RWPE1 (cell line): ENCODE results near the gene KCNIP3.

Experiments used
- CTCF ChIA-PET: fragments of 350-600 bp; sonication (Branson Sonifier 250); formaldehyde crosslinking; extraction: SDS; loops from one replicate; lab custom pipeline; 2021; lab: Yijun Ruan, JAX
- POLR2A ChIA-PET: fragments of 400-600 bp; formaldehyde crosslinking; extraction: SDS; loops from one replicate; lab custom pipeline; 2020; ENCODE audit warnings: antibody characterized with exemption; ENCODE audit not compliant: low non-redundant PET; lab: Yijun Ruan, JAX
- DNase-seq: peaks from one replicate; pipeline ENCODE4 v3.0.0; 2012; ENCODE audit warnings: low spot score
- H3K27ac ChIP-seq: fragments of 450-650 bp; 2 replicates; pipeline ENCODE4 v1.5.1; 2017
- CTCF ChIP-seq: fragments of 450-650 bp; conservative IDR thresholded peaks from 2 replicates; pipeline ENCODE4 v1.5.1; 2017; ENCODE audit warnings: low read depth, mild to moderate bottlenecking

The KCNIP3 gene

GRCh38 chr2:95303191-95303919, 6.2 kb downstream of the KCNIP3 start:
- ChIA-PET POLR2A (no interaction called here), CTCF (interaction anchor here (1.1 kb wide), 1 partner anchor 72 kb away, joined by 3 read pairs; no protein-coding TSS in a partner anchor)
- no peak overlapping the region for H3K27ac ChIP-seq
- no peak for DNase-seq
- no peak for TF ChIP-seq CTCF

- no peak for TF ChIP-seq CTCF
- POLR2A ChIA-PET = interaction anchor here (1.0 kb wide), 1 partner anchor 28 kb away, joined by 3 read pairs; no protein-coding TSS in a partner anchor
- CTCF ChIA-PET = interaction anchor here (0.6 to 1.3 kb wide), 3 partner anchors 65 to 178 kb away, joined by 3 to 4 read pairs (median 3); no protein-coding TSS in a partner anchor
- no peak for DNase-seq
- peak overlapping the region; percentile 81 for H3K27ac ChIP-seq
Observed at GRCh38 chr2:95305380-95306061, 8.4 kb downstream of the KCNIP3 start.

DNA sequence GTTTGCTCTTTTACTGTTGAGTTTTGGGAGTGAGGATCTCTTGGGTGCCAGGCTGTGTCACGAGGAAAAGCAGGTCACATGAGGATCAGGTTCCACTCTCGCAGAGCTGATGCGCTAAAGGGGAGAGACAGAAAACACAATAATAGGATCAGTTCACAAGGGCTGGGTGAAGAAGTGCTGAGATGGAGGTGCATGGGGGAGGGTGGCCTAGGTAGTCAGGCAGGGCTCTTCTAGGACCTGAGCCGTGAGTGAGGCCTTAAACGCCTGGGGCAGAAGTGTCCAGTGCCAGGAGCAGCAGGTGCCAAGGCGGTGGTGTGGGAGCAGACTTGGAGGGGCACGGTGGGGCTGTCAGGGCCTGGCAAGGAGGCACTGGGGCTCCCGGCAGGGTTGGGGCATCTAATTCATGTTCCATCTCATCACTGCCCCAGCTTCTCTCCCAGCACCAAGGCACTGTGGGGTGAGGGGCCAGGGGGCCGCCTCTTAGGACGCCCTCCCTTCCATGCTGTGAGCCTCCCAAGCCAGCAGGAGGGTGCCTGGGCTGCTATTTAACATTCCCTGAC, 9.3 kb downstream of the KCNIP3 start:
- ChIA-PET POLR2A (no interaction called here), CTCF (interaction anchor here (0.6 to 1.3 kb wide), 2 partner anchors 66 to 178 kb away, joined by 3 read pairs; no protein-coding TSS in a partner anchor)
- TF ChIP-seq CTCF = no peak
- no peak for DNase-seq
- peak overlapping the region; percentile 81 for H3K27ac ChIP-seq

DNA sequence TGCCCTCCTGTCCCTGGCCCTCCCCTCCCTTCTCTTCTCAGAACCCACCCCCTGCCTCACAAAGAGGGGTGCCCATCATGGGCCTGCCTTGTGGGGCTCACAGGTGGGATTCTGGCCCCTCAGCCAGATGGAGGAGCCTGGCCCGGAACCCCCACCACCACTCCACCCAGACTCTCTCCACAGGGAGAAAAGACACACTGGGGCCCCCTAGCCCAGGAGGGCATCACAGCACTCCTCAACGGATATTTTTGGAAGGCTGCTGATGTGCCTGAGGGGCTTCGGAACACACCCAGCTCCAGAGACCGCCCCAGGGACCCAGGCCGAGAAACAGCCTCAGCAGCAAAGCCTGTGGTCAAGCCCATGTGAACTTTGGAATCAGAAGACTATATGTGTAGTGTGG, 9.9 kb downstream of the KCNIP3 start:
- CTCF ChIA-PET = interaction anchor here (1.0 kb wide), 1 partner anchor 76 kb away, joined by 3 read pairs; no protein-coding TSS in a partner anchor
- DNase-seq = no peak
- H3K27ac ChIP-seq = peak overlapping the region; percentile 81
- TF ChIP-seq CTCF = no peak
- POLR2A ChIA-PET = no interaction called here

DNA sequence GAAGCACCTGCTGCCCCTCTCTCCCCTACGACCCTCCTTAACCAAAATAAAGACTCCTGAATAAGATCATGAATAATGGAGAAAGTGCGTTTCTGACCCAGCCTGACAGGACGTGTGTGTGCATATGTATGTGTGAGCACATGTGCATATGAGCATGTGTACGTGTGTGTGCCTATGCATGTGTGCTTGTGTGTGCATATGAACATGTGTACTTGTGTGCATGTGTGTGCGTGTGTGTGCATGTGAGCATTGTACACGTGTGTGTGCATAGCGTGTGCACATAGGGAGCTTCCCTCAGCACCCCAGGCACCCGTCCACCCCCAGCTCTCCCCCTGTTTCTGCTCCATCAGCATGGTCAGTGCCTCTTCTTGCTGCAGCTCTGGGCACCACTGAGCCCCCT, 10.7 kb downstream of the KCNIP3 start:
- TF ChIP-seq CTCF = no peak
- CTCF ChIA-PET = interaction anchor here (0.9 to 1.0 kb wide), 2 partner anchors 30 to 77 kb away, joined by 3 read pairs; no protein-coding TSS in a partner anchor
- POLR2A ChIA-PET = no interaction called here
- H3K27ac ChIP-seq = peak overlapping the region; percentile 83; the same call in 1 of the 2 replicates
- no peak for DNase-seq

- ChIA-PET POLR2A (no interaction called here), CTCF (interaction anchor here (0.9 kb wide), 1 partner anchor 30 kb away, joined by 3 read pairs; no protein-coding TSS in a partner anchor)
- no peak for DNase-seq
- no peak for TF ChIP-seq CTCF
- peak overlapping the region; percentile 83 for H3K27ac ChIP-seq
Observed at GRCh38 chr2:95308426-95308990, 11.4 kb downstream of the KCNIP3 start.
